NT2/D1 (cell line): ENCODE data around the gene KCNK7.

Experiments
- SUZ12 ChIP-seq: IDR thresholded peaks from 2 replicates; pipeline ENCODE4 v1.6.1; 2011; ENCODE audit not compliant: insufficient read length, insufficient read depth; ENCODE audit errors: extremely low read depth
- ZNF274 ChIP-seq: IDR thresholded peaks from 2 replicates; pipeline ENCODE4 v1.6.1; 2011; ENCODE audit warnings: mild to moderate bottlenecking, low read depth, low read length

DNA sequence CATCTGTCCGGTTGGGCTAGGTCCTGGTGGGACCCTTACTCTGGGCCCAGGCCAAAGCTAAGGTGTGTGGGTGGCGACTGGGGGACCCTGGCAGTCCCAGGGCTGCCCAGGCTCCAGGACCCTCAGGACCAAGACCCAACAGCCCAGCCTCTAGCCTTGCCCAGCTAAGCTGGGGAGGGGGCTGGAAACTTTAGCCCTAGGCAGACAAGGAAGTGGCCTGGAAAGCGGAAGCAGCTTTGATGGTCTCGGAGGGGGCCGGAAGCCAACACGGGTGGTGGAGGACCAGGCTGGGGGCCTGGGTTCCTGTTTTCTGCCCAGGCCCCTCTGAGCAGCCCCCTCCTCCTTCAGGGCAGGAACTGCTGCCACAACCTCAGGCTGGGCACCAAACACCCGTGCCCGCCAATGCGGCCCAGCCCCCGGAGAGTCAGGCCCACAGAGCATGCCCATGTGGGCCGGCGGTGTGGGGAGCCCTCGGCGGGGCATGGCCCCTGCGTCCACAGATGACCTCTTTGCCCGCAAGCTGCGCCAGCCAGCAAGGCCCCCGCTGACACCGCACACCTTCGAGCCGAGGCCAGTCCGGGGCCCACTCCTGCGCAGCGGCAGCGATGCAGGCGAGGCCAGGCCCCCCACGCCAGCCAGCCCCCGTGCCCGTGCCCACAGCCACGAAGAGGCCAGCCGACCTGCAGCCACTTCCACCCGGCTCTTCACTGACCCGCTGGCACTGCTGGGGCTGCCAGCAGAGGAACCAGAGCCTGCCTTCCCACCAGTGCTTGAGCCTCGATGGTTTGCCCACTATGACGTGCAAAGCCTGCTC, 45.1 kb upstream of the KCNK7 start:
- TF ChIP-seq ZNF274 (no peak), SUZ12 (no peak)
